Stimulated activated naive CD8-positive, alpha-beta T cell treated with anti-CD3 and anti-CD28 coated beads, Interleukin-15, Interleukin-2, amounts not matched to agents 100 U/mL and 50 U/mL, for 24 hours (primary cell): ENCODE results near the gene CNN2.

Experiments
- ATAC-seq: fragments of 150-1000 bp; cut with Tn5 transposase; one replicate; pipeline ENCODE4 v1.10.0; 2021
- DNase-seq: peaks from one replicate; pipeline ENCODE4 v3.0.0; 2021

The CNN2 gene

GRCh38 chr19:1026783-1027649 is 608 bp downstream of the CNN2 start:
- ATAC-seq (peak; percentile 20), DNase-seq (peak; percentile 56)

GRCh38 chr19:1027650-1028061 is 1.2 kb downstream of the CNN2 start:
- no peak for DNase-seq
- ATAC-seq: no peak

GRCh38 chr19:1028062-1028926 is 1.9 kb downstream of the CNN2 start:
- ATAC-seq: peak; percentile 40
- peak; percentile 62 for DNase-seq

GRCh38 chr19:1032264-1032867 is 6.0 kb downstream of the CNN2 start:
- ATAC-seq (no peak), DNase-seq (no peak)

- DNase-seq: no peak
- ATAC-seq: no peak
Measured at GRCh38 chr19:1035998-1036621, 9.7 kb downstream of the CNN2 start.

GRCh38 chr19:1037621-1038064 is 11.2 kb downstream of the CNN2 start:
- DNase-seq (no peak), ATAC-seq (no peak)

GRCh38 chr19:1038978-1039645 is 12.7 kb downstream of the CNN2 start:
- DNase-seq (no peak), ATAC-seq (no peak)

GRCh38 chr19:1039646-1040475 is 13.5 kb downstream of the CNN2 start, which contains the start of gene ABCA7:
Gene ABCA7 (plus strand): TSS chr19:1040107. CDS start chr19:1041362, 1,255 bp downstream.
- ATAC-seq: peak; percentile 97

GRCh38 chr19:1040476-1041271 is 14.3 kb downstream of the CNN2 start:
- peak; percentile 68 for ATAC-seq

More at GRCh38 chr19:1039646-1040475, 13.5 kb downstream of the CNN2 start, which contains the start of gene ABCA7:
- DNase-seq: peak; percentile 100

GRCh38 chr19:1041272-1041834 is 14.9 kb downstream of the CNN2 start:
- no peak for ATAC-seq
- no peak for DNase-seq

More at GRCh38 chr19:1040476-1041271, 14.3 kb downstream of the CNN2 start:
- peak; percentile 91 for DNase-seq

- no peak for DNase-seq
- ATAC-seq: no peak
Measured at GRCh38 chr19:1041835-1042685, 15.7 kb downstream of the CNN2 start.

- DNase-seq: no peak
- ATAC-seq: no peak
Measured at GRCh38 chr19:1042689-1043511, 16.5 kb downstream of the CNN2 start.

- ATAC-seq (peak; percentile 77), DNase-seq (peak; percentile 78)
Measured at GRCh38 chr19:1045247-1045603, 18.8 kb downstream of the CNN2 start.

GRCh38 chr19:1046117-1046626 is 19.8 kb downstream of the CNN2 start:
- no peak for DNase-seq
- no peak for ATAC-seq

- DNase-seq: no peak
- ATAC-seq: no peak
Measured at GRCh38 chr19:1046836-1047695, 20.7 kb downstream of the CNN2 start.

- ATAC-seq: no peak
- DNase-seq: no peak
Measured at GRCh38 chr19:1047696-1048147, 21.3 kb downstream of the CNN2 start.
